Skeletal muscle satellite cell (primary cell): ENCODE measurements around the gene GOLGA8B.
"Not testable (repeated sequence)": the region's sequence is repeated elsewhere in the genome, so short reads cannot be mapped to it uniquely, and the experiment has no call there.

Experiments used
- H3K27me3 ChIP-seq: 2 replicates; pipeline ENCODE4 v1.7.0; 2013; ENCODE audit warnings: low read length; ENCODE audit not compliant: control insufficient read depth, insufficient read depth
- H3K36me3 ChIP-seq: 2 replicates; pipeline ENCODE4 v1.7.0; 2013; ENCODE audit warnings: mild to moderate bottlenecking, control low read depth, low read length; ENCODE audit not compliant: insufficient read depth
- H3K4me1 ChIP-seq: 2 replicates; pipeline ENCODE4 v1.7.0; 2013; ENCODE audit warnings: low read length; ENCODE audit not compliant: control insufficient read depth, insufficient read depth
- H3K4me2 ChIP-seq: 2 replicates; pipeline ENCODE4 v1.7.0; 2013; ENCODE audit warnings: mild to moderate bottlenecking, low read length
- H3K4me3 ChIP-seq: 2 replicates; pipeline ENCODE4 v1.7.0; 2013; ENCODE audit warnings: low read length
- H3K9ac ChIP-seq: 2 replicates; pipeline ENCODE4 v1.7.0; 2013; ENCODE audit warnings: mild to moderate bottlenecking, low read depth, low read length, moderate library complexity
- H3K9me3 ChIP-seq: replicated peaks from 2 replicates; pipeline ENCODE4 v1.7.0; 2013; ENCODE audit warnings: mild to moderate bottlenecking, control low read depth, low read length

The GOLGA8B gene

GRCh38 chr15:34577658-34578282 lies 5.7 kb downstream of the GOLGA8B start:
- not testable (repeated sequence) for H3K9ac ChIP-seq, H3K9me3 ChIP-seq, H3K27me3 ChIP-seq, H3K4me2 ChIP-seq, H3K4me3 ChIP-seq, H3K36me3 ChIP-seq
- peaks cover 40% of the 10 kb centered on the region for H3K4me1 ChIP-seq

- H3K4me2 ChIP-seq, H3K4me3 ChIP-seq, H3K27me3 ChIP-seq, H3K9me3 ChIP-seq, H3K9ac ChIP-seq, H3K36me3 ChIP-seq: not testable (repeated sequence)
- peaks cover 15% of the 10 kb centered on the region for H3K4me1 ChIP-seq
Observed at GRCh38 chr15:34575035-34575434, 8.4 kb downstream of the GOLGA8B start.

- H3K27me3 ChIP-seq, H3K4me2 ChIP-seq, H3K36me3 ChIP-seq, H3K4me3 ChIP-seq, H3K9ac ChIP-seq, H3K4me1 ChIP-seq, H3K9me3 ChIP-seq: not testable (repeated sequence)
Observed at GRCh38 chr15:34572921-34573320, 10.5 kb downstream of the GOLGA8B start.

GRCh38 chr15:34572019-34572641 lies 11.3 kb downstream of the GOLGA8B start:
- not testable (repeated sequence) for H3K4me3 ChIP-seq, H3K4me1 ChIP-seq, H3K36me3 ChIP-seq, H3K4me2 ChIP-seq, H3K9ac ChIP-seq, H3K27me3 ChIP-seq, H3K9me3 ChIP-seq

GRCh38 chr15:34569670-34570396 lies 13.6 kb downstream of the GOLGA8B start:
- H3K4me2 ChIP-seq, H3K9ac ChIP-seq, H3K4me1 ChIP-seq, H3K4me3 ChIP-seq, H3K36me3 ChIP-seq, H3K9me3 ChIP-seq, H3K27me3 ChIP-seq: not testable (repeated sequence)

- H3K9me3 ChIP-seq, H3K36me3 ChIP-seq, H3K4me2 ChIP-seq, H3K9ac ChIP-seq, H3K27me3 ChIP-seq, H3K4me1 ChIP-seq, H3K4me3 ChIP-seq: not testable (repeated sequence)
Observed at GRCh38 chr15:34567174-34567573, 16.3 kb downstream of the GOLGA8B start.

GRCh38 chr15:34564711-34565110 lies 18.7 kb downstream of the GOLGA8B start:
- H3K4me2 ChIP-seq, H3K4me1 ChIP-seq: not testable (repeated sequence)

GRCh38 chr15:34560814-34561213 lies 22.6 kb downstream of the GOLGA8B start:
- H3K4me1 ChIP-seq, H3K9me3 ChIP-seq, H3K36me3 ChIP-seq, H3K4me3 ChIP-seq, H3K27me3 ChIP-seq, H3K4me2 ChIP-seq, H3K9ac ChIP-seq: not testable (repeated sequence)

More at GRCh38 chr15:34564711-34565110, 18.7 kb downstream of the GOLGA8B start:
- not testable (repeated sequence) for H3K36me3 ChIP-seq, H3K9ac ChIP-seq, H3K9me3 ChIP-seq, H3K4me3 ChIP-seq, H3K27me3 ChIP-seq

- not testable (repeated sequence) for H3K27me3 ChIP-seq, H3K36me3 ChIP-seq, H3K9me3 ChIP-seq, H3K4me1 ChIP-seq, H3K4me3 ChIP-seq, H3K9ac ChIP-seq, H3K4me2 ChIP-seq
Observed at GRCh38 chr15:34559764-34560163, 23.7 kb downstream of the GOLGA8B start.

- H3K4me3 ChIP-seq, H3K9ac ChIP-seq, H3K4me1 ChIP-seq, H3K27me3 ChIP-seq, H3K4me2 ChIP-seq, H3K9me3 ChIP-seq, H3K36me3 ChIP-seq: not testable (repeated sequence)
Observed at GRCh38 chr15:34555162-34555561, 28.3 kb downstream of the GOLGA8B start.

- not testable (repeated sequence) for H3K27me3 ChIP-seq, H3K36me3 ChIP-seq
Observed at GRCh38 chr15:34554716-34555115, 28.7 kb downstream of the GOLGA8B start.

GRCh38 chr15:34554126-34554525 lies 29.3 kb downstream of the GOLGA8B start:
- H3K4me1 ChIP-seq, H3K4me3 ChIP-seq, H3K4me2 ChIP-seq, H3K9me3 ChIP-seq, H3K36me3 ChIP-seq, H3K27me3 ChIP-seq, H3K9ac ChIP-seq: not testable (repeated sequence)

More at GRCh38 chr15:34554716-34555115, 28.7 kb downstream of the GOLGA8B start:
- not testable (repeated sequence) for H3K9me3 ChIP-seq, H3K4me1 ChIP-seq, H3K9ac ChIP-seq, H3K4me3 ChIP-seq, H3K4me2 ChIP-seq
